HG03558 (cell line): ENCODE data around the gene INSYN1.
"Not testable (repeated sequence)": the region's sequence is repeated elsewhere in the genome, so short reads cannot be mapped to it uniquely, and the experiment has no call there.

Source experiments
- ATAC-seq: cut with Tn5 transposase; IDR thresholded peaks from one replicate; pipeline ENCODE4 v1.9.1; 2021; ENCODE audit warnings: moderate number of reproducible peaks; ENCODE audit not compliant: unreplicated experiment; ENCODE audit errors: extremely low read depth

Gene INSYN1

GRCh38 chr15:73750951-73751350 is 2.2 kb downstream of the INSYN1 start:
- no peak for ATAC-seq

- no peak for ATAC-seq
Measured at GRCh38 chr15:73750438-73750837, 2.7 kb downstream of the INSYN1 start.

GRCh38 chr15:73749971-73750370 is 3.2 kb downstream of the INSYN1 start:
- ATAC-seq = no peak

GRCh38 chr15:73749533-73749932 is 3.6 kb downstream of the INSYN1 start:
- ATAC-seq = no peak

- ATAC-seq = no peak
Measured at GRCh38 chr15:73748730-73749129, 4.4 kb downstream of the INSYN1 start.

GRCh38 chr15:73747847-73748590 is 5.1 kb downstream of the INSYN1 start:
- no peak for ATAC-seq

GRCh38 chr15:73746883-73747282 is 6.3 kb downstream of the INSYN1 start:
- no peak for ATAC-seq

GRCh38 chr15:73746261-73746660 is 6.9 kb downstream of the INSYN1 start:
- no peak for ATAC-seq

- no peak for ATAC-seq
Measured at GRCh38 chr15:73745073-73745472, 8.1 kb downstream of the INSYN1 start.

GRCh38 chr15:73744293-73744692 is 8.9 kb downstream of the INSYN1 start:
- no peak for ATAC-seq

- ATAC-seq = no peak
Measured at GRCh38 chr15:73741321-73741836, 11.8 kb downstream of the INSYN1 start.

GRCh38 chr15:73740152-73741048 is 12.8 kb downstream of the INSYN1 start:
- ATAC-seq = no peak

GRCh38 chr15:73737535-73737934 is 15.6 kb downstream of the INSYN1 start:
- no peak for ATAC-seq

GRCh38 chr15:73732930-73733329 is 20.2 kb downstream of the INSYN1 start:
- no peak for ATAC-seq

- ATAC-seq = not testable (repeated sequence)
Measured at GRCh38 chr15:73732051-73732450, 21.1 kb downstream of the INSYN1 start.

- no peak for ATAC-seq
Measured at GRCh38 chr15:73727330-73727976, 25.7 kb downstream of the INSYN1 start.

- ATAC-seq = no peak
Measured at GRCh38 chr15:73724212-73724611, 28.9 kb downstream of the INSYN1 start.

GRCh38 chr15:73723191-73723590 is 30.0 kb downstream of the INSYN1 start:
- ATAC-seq = no peak

GRCh38 chr15:73722425-73722824 is 30.7 kb downstream of the INSYN1 start:
- ATAC-seq = no peak

GRCh38 chr15:73718694-73719093 is 34.5 kb downstream of the INSYN1 start:
- no peak for ATAC-seq

GRCh38 chr15:73717802-73718201 is 35.3 kb downstream of the INSYN1 start:
- ATAC-seq = no peak
